C4-2B (cell line): ENCODE data around the gene TTC38.

Experiments
- H3K27ac ChIP-seq: fragments of 450-650 bp; 2 replicates; pipeline ENCODE4 v1.5.1; 2017
- ZFX ChIP-seq: fragments of 450-650 bp; IDR thresholded peaks from 2 replicates; pipeline ENCODE4 v1.6.1; 2017
- TF ChIP-seq, protein P1 (sequence below): fragments of 450-650 bp; conservative IDR thresholded peaks from 2 replicates; pipeline ENCODE4 v1.5.1; 2017; ENCODE audit warnings: mild to moderate bottlenecking

The TTC38 gene

DNA sequence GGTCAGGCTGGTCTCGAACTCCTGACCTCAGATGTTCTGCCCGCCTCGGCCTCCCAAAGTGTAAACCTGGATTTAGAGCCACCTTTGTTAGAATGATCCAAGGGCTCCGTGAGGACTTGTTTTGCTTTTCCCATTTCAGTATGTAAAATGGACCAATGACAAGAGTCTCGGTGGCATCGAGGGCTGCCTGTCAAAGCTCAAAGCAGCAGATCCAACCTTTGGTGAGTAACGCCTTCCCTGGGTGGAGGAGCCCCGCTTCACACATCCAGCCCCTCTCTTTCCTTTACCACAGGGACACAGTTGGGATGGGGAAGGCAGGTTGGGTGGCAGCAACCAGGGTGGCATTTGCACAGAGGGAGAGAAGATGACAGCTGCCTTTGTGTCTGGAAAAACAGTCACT, 4.4 kb downstream of the TTC38 start:
- TF ChIP-seq ZFX = no peak
- TF ChIP-seq, protein P1, sequence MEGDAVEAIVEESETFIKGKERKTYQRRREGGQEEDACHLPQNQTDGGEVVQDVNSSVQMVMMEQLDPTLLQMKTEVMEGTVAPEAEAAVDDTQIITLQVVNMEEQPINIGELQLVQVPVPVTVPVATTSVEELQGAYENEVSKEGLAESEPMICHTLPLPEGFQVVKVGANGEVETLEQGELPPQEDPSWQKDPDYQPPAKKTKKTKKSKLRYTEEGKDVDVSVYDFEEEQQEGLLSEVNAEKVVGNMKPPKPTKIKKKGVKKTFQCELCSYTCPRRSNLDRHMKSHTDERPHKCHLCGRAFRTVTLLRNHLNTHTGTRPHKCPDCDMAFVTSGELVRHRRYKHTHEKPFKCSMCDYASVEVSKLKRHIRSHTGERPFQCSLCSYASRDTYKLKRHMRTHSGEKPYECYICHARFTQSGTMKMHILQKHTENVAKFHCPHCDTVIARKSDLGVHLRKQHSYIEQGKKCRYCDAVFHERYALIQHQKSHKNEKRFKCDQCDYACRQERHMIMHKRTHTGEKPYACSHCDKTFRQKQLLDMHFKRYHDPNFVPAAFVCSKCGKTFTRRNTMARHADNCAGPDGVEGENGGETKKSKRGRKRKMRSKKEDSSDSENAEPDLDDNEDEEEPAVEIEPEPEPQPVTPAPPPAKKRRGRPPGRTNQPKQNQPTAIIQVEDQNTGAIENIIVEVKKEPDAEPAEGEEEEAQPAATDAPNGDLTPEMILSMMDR = no peak
- no peak overlapping the region for H3K27ac ChIP-seq

DNA sequence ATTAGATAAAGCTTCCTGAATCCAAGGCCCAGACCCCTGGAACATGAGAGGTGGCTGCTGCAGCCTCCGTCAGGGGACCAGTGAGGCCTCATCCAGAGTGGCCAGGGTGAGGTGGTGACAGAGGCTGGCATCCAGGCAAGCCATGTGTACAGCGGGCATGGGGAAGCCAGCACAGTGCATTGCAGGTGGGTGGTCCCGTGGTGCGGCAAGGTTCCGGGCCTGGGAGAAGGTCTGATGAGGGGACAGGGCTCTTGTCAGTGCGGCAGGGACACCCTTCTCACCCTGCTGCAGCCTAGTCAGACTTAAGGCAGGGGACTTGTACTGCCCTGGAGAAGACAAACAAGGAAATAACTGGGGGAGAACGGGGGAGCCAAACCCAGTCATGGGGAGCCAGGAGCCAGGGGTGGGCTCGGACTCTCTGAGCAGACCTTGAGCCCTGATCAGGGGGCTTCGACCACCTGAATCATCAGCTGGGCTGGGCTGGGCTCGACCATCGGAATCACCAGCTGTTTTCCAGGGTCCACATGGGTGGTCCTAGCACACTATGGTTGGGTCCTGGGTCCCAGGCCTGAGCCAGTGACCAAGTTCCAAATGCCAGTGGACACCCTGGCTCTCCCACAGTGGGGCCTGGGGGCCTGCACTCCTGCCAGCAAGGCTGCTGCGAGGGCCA, 5.1 kb downstream of the TTC38 start:
- no peak for TF ChIP-seq ZFX
- TF ChIP-seq, protein P1 = no peak

DNA sequence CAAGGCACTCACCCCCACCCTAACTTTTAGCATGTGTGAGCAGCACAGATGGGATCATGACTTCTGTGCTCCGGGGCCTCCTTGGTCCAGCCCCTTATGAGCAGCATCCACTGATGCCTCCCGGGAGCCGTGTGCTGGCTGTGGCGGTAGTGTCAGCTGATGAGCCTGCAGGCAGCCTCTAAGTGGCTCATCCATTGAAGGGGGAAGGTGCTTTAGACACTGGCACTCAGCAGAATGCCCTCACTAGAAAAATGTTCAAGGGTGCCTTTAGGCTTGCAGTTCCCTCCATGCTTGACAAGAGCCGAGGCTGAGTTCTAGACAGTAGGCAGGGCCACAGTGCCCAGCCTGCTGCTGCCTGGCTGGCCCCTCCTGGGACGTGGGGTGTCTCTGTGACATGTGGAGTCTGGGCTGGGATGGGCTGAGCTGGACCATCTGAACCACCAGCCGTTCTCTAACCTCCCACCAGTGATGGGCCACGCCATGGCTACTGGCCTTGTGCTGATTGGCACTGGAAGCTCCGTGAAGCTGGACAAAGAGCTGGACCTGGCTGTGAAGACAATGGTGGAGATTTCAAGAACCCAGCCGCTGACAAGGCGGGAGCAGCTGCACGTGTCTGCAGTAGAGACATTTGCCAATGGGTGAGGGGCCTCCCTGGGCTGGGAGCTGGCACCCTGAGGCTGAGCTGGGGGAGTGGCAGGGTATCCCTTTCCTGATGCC, 5.8 kb downstream of the TTC38 start:
- no peak for TF ChIP-seq ZFX
- TF ChIP-seq, protein P1 = no peak

More for the DNA sequence above, 5.1 kb downstream of the TTC38 start:
- no peak overlapping the region for H3K27ac ChIP-seq

DNA sequence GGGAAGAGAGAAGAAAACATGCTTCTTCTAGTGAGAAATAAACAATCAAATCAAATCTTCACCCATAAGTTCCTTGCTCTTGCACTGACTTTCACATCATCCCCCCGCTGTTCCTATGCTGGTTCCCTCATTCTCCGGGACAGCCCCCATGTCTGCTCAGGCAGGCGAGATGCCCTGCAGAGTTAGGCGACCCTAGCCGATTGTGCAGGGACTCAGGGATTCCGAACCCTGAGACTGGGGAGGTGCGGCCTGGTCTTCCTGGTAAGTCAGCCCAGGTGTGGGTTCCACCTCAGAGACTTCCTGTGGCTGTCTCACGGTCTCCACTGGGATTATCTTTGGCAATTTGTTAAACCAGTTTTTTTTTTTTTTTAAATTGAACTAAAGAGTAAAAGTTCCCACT, 6.6 kb downstream of the TTC38 start:
- H3K27ac ChIP-seq = no peak overlapping the region
- TF ChIP-seq, protein P1 = no peak
- no peak for TF ChIP-seq ZFX

More for the DNA sequence above, 5.8 kb downstream of the TTC38 start:
- H3K27ac ChIP-seq = no peak overlapping the region

DNA sequence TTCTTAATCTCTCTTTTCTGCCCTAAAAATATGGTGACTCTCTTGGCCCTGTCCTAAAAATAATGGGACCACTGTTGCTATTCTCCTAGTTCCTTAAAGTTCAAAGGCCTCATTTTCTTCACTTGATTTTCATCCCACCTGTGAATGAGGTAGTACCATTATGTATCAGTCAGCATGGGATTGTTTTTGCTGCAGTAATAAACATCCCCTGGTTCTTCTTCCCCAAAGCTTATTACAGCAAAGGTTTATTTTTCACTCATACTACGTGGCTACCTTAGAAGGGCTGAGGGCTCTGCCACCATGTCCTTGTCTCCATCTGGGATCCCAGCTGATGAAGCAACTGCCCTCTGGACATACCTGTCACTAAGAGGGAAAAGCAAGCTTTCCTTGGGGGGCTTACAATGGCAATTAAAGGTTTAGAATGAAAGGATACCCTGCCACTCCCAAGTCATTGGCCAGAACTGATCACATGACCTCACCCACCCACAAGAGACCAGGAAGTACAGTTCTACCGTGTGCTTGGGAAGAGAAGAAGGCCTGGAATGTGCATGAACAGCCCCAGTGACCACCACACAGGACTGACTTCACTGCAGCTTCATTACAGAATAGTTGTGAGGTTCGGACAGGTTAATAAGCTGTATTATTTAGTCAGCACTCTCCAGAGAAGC, 7.8 kb downstream of the TTC38 start:
- no peak overlapping the region for H3K27ac ChIP-seq
- TF ChIP-seq, protein P1 = no peak
- no peak for TF ChIP-seq ZFX

DNA sequence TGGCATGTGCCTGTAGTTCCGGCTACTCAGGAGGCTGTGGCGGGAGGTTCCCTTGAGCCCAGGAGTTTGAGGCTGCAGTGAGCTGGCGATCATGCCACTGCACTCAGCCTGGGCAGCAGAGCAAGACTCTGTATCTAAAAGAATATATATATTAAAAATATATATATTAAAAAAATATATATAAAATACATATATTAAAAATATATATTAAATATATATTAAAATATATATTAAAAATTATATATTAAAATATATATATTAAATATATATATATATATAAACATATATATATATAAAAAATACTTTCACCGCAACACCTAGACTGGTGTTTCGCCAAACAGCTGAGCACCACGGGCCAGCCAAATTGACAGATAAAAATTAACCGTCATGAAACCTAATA, 8.8 kb downstream of the TTC38 start:
- no peak overlapping the region for H3K27ac ChIP-seq
- TF ChIP-seq ZFX = no peak
- TF ChIP-seq, protein P1 = no peak
